ENCODE results near the gene TNPO3. TPM values are rescaled to one million over a fixed set of nuclear protein-coding genes. Genes with fewer than 3 reads are reported as not detected.

Gene TNPO3
- total and polyA plus RNA-seq, 7 donors, result 22.6 to 62.1 (median 37.0) TPM

DNA sequence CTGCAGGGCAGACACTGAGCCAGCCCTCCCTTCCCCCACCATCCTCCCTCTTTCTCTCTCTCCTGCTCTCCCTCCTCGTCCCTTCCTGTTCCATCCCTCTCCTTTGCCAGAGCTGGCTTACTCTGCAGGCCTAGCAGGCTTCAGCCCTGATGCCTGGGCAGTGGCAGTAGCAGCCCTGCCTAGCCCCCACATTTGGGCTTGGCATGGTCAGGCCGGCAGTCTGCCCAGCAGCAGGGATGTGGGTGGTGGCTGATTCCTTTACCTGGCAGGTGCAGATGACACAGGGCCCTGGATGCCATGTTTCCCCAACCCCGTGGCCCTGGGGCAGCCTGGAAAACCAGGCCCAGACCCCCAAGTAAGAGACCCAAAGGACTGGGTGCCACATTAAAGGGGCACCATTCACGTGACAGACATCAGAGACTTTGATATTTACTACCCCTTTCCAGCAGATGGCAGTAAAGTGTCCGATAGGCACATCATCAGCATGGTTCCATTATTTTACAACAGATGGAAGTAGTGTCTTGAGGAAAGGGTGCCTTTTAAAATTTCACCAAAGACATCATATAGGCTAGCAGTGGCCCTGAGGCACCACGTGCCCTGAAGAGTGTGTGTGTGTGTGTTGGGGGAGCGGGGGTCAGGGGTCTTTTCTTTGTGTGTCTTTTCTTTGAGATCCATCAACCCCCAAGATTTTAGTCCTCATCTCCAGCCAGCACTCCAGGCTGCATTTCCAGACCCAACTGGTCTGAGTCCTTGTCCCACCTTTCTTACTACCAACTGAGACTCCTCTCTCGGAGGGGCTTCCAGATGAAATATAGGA, 150.3 kb downstream of the TNPO3 start:
- TF ChIP-seq, protein P1, sequence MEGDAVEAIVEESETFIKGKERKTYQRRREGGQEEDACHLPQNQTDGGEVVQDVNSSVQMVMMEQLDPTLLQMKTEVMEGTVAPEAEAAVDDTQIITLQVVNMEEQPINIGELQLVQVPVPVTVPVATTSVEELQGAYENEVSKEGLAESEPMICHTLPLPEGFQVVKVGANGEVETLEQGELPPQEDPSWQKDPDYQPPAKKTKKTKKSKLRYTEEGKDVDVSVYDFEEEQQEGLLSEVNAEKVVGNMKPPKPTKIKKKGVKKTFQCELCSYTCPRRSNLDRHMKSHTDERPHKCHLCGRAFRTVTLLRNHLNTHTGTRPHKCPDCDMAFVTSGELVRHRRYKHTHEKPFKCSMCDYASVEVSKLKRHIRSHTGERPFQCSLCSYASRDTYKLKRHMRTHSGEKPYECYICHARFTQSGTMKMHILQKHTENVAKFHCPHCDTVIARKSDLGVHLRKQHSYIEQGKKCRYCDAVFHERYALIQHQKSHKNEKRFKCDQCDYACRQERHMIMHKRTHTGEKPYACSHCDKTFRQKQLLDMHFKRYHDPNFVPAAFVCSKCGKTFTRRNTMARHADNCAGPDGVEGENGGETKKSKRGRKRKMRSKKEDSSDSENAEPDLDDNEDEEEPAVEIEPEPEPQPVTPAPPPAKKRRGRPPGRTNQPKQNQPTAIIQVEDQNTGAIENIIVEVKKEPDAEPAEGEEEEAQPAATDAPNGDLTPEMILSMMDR (IDR thresholded peaks at IDR 0.05), result peak; percentile 66
- Histone ChIP-seq H3K4me1 (no peaks in the 10 kb centered on the region), H3K9me3 (peaks cover 5% of the 10 kb centered on the region), H3K27me3 (ENCODE audit: insufficient read depth in 3 of 3, low read length in 2 of 3) (peaks cover 0 to 24% (median 10%) of the 10 kb centered on the region in 3 donors), H3K27ac (no peak overlapping the region), H3K4me3 (no peak overlapping the region), H3K36me3 (ENCODE audit: insufficient read depth in 1 of 2, low read depth in 1 of 2) (no peaks in the 10 kb centered on the region)
- DNase-seq (no peak), ATAC-seq (peak; percentile 49 to 85 (median 63))
- 38 to 42% (median 42%) methylated on average over 7 to 8 of the region's 8 CpGs for WGBS, 3 donors
- intact Hi-C loops (cut with DNase I), result loop anchor here in 1 of 2 donors (2.0 kb wide), 1 partner anchor 186 kb away; no protein-coding TSS in a partner anchor

Other genes starting within 250 kb of the TNPO3 start
- 1,000 to 10,000 TPM; 2,884 to 6,311 (median 4,401) TPM for gene FLNC, start 224.7 kb downstream of the TNPO3 start, total RNA-seq
- 1,000 to 10,000 TPM; 1,080 to 4,011 (median 1,658) TPM for gene FLNC, start 224.7 kb downstream of the TNPO3 start, polyA plus RNA-seq
- 100 to 1,000 TPM; 103 to 210 (median 131) TPM for gene ATP6V1F, start 192.3 kb downstream of the TNPO3 start, total RNA-seq
- gene ATP6V1F, start 192.3 kb downstream of the TNPO3 start, polyA plus RNA-seq, result 100 to 1,000 TPM; 141 to 156 (median 143) TPM
- gene KCP, start 144.4 kb downstream of the TNPO3 start, total RNA-seq, result under 1 TPM; 0.08 to 0.34 (median 0.23) TPM
- gene KCP, start 144.4 kb downstream of the TNPO3 start, polyA plus RNA-seq, result under 1 TPM; 0.03 to 0.16 (median 0.12) TPM
- gene IRF5, start 117.2 kb downstream of the TNPO3 start, total RNA-seq, result 1 to 10 TPM; 1.2 to 1.6 (median 1.3) TPM
- gene IRF5, start 117.2 kb downstream of the TNPO3 start, polyA plus RNA-seq, result under 1 TPM; 0.44 to 0.80 (median 0.78) TPM
- 10 to 100 TPM in 2 of 4 donors, 1 to 10 TPM in 2; 9.1 to 15.4 (median 12.1) TPM for gene TSPAN33, start 89.6 kb upstream of the TNPO3 start, total RNA-seq
- gene TSPAN33, start 89.6 kb upstream of the TNPO3 start, polyA plus RNA-seq, result 1 to 10 TPM; 2.2 to 6.6 (median 4.7) TPM
- 1 to 10 TPM; 1.4 to 6.0 (median 2.6) TPM for gene SMO, start 133.5 kb upstream of the TNPO3 start, total RNA-seq
- 1 to 10 TPM in 1 of 3 donors, under 1 TPM in 2; 0.52 to 1.1 (median 0.93) TPM for gene SMO, start 133.5 kb upstream of the TNPO3 start, polyA plus RNA-seq
- 10 to 100 TPM; 24.8 to 39.2 (median 31.4) TPM for gene AHCYL2, start 169.9 kb upstream of the TNPO3 start, total RNA-seq
- 10 to 100 TPM in 1 of 3 donors, 1 to 10 TPM in 2; 4.4 to 22.9 (median 8.6) TPM for gene AHCYL2, start 169.9 kb upstream of the TNPO3 start, polyA plus RNA-seq